HEK293T (cell line): ENCODE results near the gene CTNNA3.

ENCODE experiments used
- ELF4 ChIP-seq: fragments of 450-650 bp; IDR thresholded peaks from 2 replicates; pipeline ENCODE4 v1.6.1; 2017; ENCODE audit warnings: antibody characterized with exemption
- FOXA1 ChIP-seq: fragments of 450-650 bp; IDR thresholded peaks from 2 replicates; pipeline ENCODE4 v1.6.1; 2016; ENCODE audit warnings: mild to moderate bottlenecking
- FOXM1 ChIP-seq: fragments of 450-650 bp; IDR thresholded peaks from 2 replicates; pipeline ENCODE4 v1.6.1; 2017; ENCODE audit warnings: mild to moderate bottlenecking, borderline replicate concordance
- SP1 ChIP-seq: fragments of 450-650 bp; IDR thresholded peaks from 2 replicates; pipeline ENCODE4 v1.6.1; 2017
- SUZ12 ChIP-seq: fragments of 450-650 bp; IDR thresholded peaks from 2 replicates; pipeline ENCODE4 v1.6.1; 2016; ENCODE audit warnings: mild to moderate bottlenecking
- TARDBP ChIP-seq: fragments of 450-650 bp; IDR thresholded peaks from 2 replicates; pipeline ENCODE4 v1.6.1; 2016
- ZNF384 ChIP-seq: fragments of 450-650 bp; IDR thresholded peaks from 2 replicates; pipeline ENCODE4 v1.6.1; 2016

GRCh38 chr10:67098461-67098860, 597.5 kb downstream of the CTNNA3 start:
- TF ChIP-seq TARDBP (no peak), FOXM1 (no peak), SP1 (no peak), SUZ12 (no peak), FOXA1 (no peak), ZNF384 (no peak), ELF4 (no peak)
